ENCODE data around the gene C22orf15. TPM values are rescaled to one million over a fixed set of nuclear protein-coding genes. Genes with fewer than 3 reads are reported as not detected.

C22orf15 gene
- total and polyA plus RNA-seq, 9 of the 15 experiments (the other 6 are each of a cell fraction or from before 2014, with no cell fraction given), result 0.07 TPM; not detected in 8

DNA sequence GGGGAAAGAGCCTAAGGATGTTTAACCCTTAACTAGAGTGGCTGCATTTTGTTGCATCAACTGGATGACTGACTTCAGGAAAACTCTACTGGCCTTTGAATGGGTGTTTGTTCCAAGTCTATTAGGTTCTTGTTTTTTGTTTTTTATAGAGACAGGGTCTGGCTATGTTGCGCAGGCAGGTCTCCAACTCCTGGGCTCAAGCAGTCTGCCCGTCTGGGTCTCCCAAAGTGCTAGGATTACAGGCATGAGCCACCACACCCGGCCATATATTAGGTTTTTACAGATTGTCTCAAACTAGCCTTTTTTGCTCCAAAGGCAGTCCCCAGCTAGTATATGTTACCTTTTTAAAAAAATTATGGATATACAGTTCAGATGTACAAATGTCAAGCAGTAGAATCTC is 25.1 kb downstream of the C22orf15 start (continued):
- TF ChIP-seq MBD1 (CRISPR knock-in tag; IDR thresholded peaks at IDR 0.05) (no peak), POLR2H (tag; IDR thresholded peaks at IDR 0.05; ENCODE audit: low read depth) (no peak), GMEB1 (CRISPR knock-in tag; IDR thresholded peaks at IDR 0.05) (no peak), ZBTB12 (CRISPR knock-in tag; IDR thresholded peaks at IDR 0.05) (no peak), ATF6 (CRISPR knock-in tag; IDR thresholded peaks at IDR 0.05) (no peak)
- TF ChIP-seq, protein P1, sequence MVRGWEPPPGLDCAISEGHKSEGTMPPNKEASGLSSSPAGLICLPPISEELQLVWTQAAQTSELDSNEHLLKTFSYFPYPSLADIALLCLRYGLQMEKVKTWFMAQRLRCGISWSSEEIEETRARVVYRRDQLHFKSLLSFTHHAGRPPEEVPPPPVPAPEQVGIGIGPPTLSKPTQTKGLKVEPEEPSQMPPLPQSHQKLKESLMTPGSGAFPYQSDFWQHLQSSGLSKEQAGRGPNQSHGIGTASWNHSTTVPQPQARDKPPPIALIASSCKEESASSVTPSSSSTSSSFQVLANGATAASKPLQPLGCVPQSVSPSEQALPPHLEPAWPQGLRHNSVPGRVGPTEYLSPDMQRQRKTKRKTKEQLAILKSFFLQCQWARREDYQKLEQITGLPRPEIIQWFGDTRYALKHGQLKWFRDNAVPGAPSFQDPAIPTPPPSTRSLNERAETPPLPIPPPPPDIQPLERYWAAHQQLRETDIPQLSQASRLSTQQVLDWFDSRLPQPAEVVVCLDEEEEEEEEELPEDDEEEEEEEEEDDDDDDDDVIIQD (CRISPR knock-in tag; IDR thresholded peaks at IDR 0.05), result no peak
